HepG2 (cell line): Measurements from ENCODE around the gene IFITM10. TPM values are rescaled to one million over a fixed set of nuclear protein-coding genes. Genes with fewer than 3 reads are reported as not detected.

Source experiments
- ATAC-seq: fragments of 200-7000 bp; cut with Tn5 transposase; 3 replicates; pipeline ENCODE4 v1.9.1; 2020; ENCODE audit warnings: mild to moderate bottlenecking, moderate library complexity
- BruUV-seq: library from RNA; stranded (reverse); fragments of 400-500 nt; replicated peaks from 2 replicates; lab custom pipeline; 2021; lab: Mats Ljungman, UMichigan
- CTCF ChIA-PET: fragments of 300-600 bp; formaldehyde crosslinking; extraction: SDS; loops from one replicate; lab custom pipeline; 2021; ENCODE audit warnings: low total read pairs, inconsistent platforms, low intra/inter-chr PET ratio; lab: Yijun Ruan, JAX
- POLR2A ChIA-PET: fragments of 350-600 bp; sonication (Branson Sonifier 250); formaldehyde crosslinking; loops from one replicate; lab custom pipeline; 2020; ENCODE audit warnings: antibody characterized with exemption, inconsistent platforms; lab: Yijun Ruan, JAX
- DNase-seq: peaks from one replicate; pipeline ENCODE4 v3.0.0-alpha.2; 2015; ENCODE audit warnings: low spot score
- FAIRE-seq: peaks from 3 replicates; lab custom pipeline; 2011; peaks lifted over from hg19 to GRCh38; lab: Jason Lieb, UNC
- H2AFZ ChIP-seq: one replicate; pipeline ENCODE4 v1.6.1; 2011; ENCODE audit warnings: low read length, inconsistent platforms
- H3K27ac ChIP-seq: fragments of 300-600 bp; 3 replicates; pipeline ENCODE4 v1.8.0; 2011; ENCODE audit warnings: mixed run types, mild to moderate bottlenecking, mixed read lengths, low read length, inconsistent platforms; ENCODE audit not compliant: insufficient read depth; ENCODE audit errors: extremely low read length
- H3K27me3 ChIP-seq, 2 experiments: fragments of 200-600 bp in 1 of 2; 2 replicates in 1 of 2; 3 replicates in 1 of 2; pipeline versions ENCODE4 v1.6.0 to v1.8.0; 2011; ENCODE audit warnings: low read length in 2 of 2, mild to moderate bottlenecking in 2 of 2, moderate library complexity in 2 of 2, inconsistent platforms in 1 of 2; ENCODE audit not compliant: insufficient read depth in 2 of 2, control insufficient read depth in 1 of 2
- H3K36me3 ChIP-seq, 2 experiments: fragments of 200-600 bp in 1 of 2; replicated peaks in 1 of 2; 2 replicates in 1 of 2; 3 replicates in 1 of 2; pipeline versions ENCODE4 v1.5.1 to v1.8.0; 2011; ENCODE audit warnings: low read length in 2 of 2, inconsistent platforms in 1 of 2; ENCODE audit not compliant: insufficient read depth in 2 of 2, control insufficient read depth in 1 of 2
- H3K4me1 ChIP-seq: 2 replicates; pipeline ENCODE4 v1.5.1; 2012; ENCODE audit warnings: low read length, inconsistent platforms; ENCODE audit not compliant: insufficient read depth
- H3K4me2 ChIP-seq: 2 replicates; pipeline ENCODE4 v1.6.0; 2011; ENCODE audit warnings: low read depth, low read length, inconsistent platforms
- H3K4me3 ChIP-seq, 3 experiments: fragments of 200-600 bp in 1 of 3; sonication (generic), shearing (Covaris generic) in 1 of 3; replicated peaks in 1 of 3; 2 replicates each; pipeline ENCODE4 v1.5.1; 2011 to 2016; ENCODE audit warnings: low read length in 3 of 3, inconsistent platforms in 2 of 3, low read depth in 2 of 3, mild to moderate bottlenecking in 2 of 3, control low read depth in 1 of 3, mixed read lengths in 1 of 3; ENCODE audit not compliant: insufficient read depth in 1 of 3
- H3K79me2 ChIP-seq: one replicate; pipeline ENCODE4 v1.6.1; 2011; ENCODE audit warnings: low read length, inconsistent platforms; ENCODE audit not compliant: insufficient read depth
- H3K9ac ChIP-seq: 2 replicates; pipeline ENCODE4 v1.6.0; 2011; ENCODE audit warnings: mild to moderate bottlenecking, low read depth, low read length, inconsistent platforms; ENCODE audit not compliant: insufficient read depth
- H3K9me3 ChIP-seq: 2 replicates; pipeline ENCODE4 v1.5.1; 2012; ENCODE audit warnings: mild to moderate bottlenecking, low read length
- H4K20me1 ChIP-seq: 2 replicates; pipeline ENCODE4 v1.6.0; 2011; ENCODE audit warnings: inconsistent platforms, mild to moderate bottlenecking, low read length, moderate library complexity; ENCODE audit not compliant: insufficient read depth
- HNRNPH1 ChIP-seq: fragments of 200-400 bp; formaldehyde crosslinking; optimal IDR thresholded peaks from 2 replicates; pipeline ENCODE3; 2017; ENCODE audit warnings: mild to moderate bottlenecking, low read depth, low read length
- IRX3 ChIP-seq: sonication (generic); formaldehyde crosslinking; IDR thresholded peaks from 2 replicates; pipeline ENCODE4 v1.8.1; 2023; ENCODE audit warnings: mild to moderate bottlenecking, low read depth, missing genetic modification reagents, borderline replicate concordance
- JUNB ChIP-seq: sonication (generic); formaldehyde crosslinking; IDR thresholded peaks from 2 replicates; pipeline ENCODE4 v1.8.0; 2022; ENCODE audit warnings: missing genetic modification reagents, mild to moderate bottlenecking, borderline replicate concordance
- NR2F1 ChIP-seq, 2 experiments: fragments of 450-650 bp in 1 of 2; formaldehyde crosslinking in 1 of 2; IDR thresholded peaks; 2 replicates each; pipeline versions ENCODE4 v1.5.0 to v1.6.1; 2016 to 2020; ENCODE audit warnings: mild to moderate bottlenecking in 1 of 2, missing compliant biosample characterization in 1 of 2, missing genetic modification reagents in 1 of 2, moderate library complexity in 1 of 2
- ONECUT2 ChIP-seq: sonication (generic); formaldehyde crosslinking; IDR thresholded peaks from 2 replicates; pipeline ENCODE4 v1.4.0; 2020; ENCODE audit warnings: missing genetic modification reagents
- RNF2 ChIP-seq: fragments of 450-650 bp; conservative IDR thresholded peaks from 2 replicates; pipeline ENCODE4 v1.6.1; 2016; ENCODE audit warnings: low read depth
- RXRA ChIP-seq: sonication (generic); formaldehyde crosslinking; IDR thresholded peaks from 2 replicates; pipeline ENCODE4 v1.5.1; 2020; ENCODE audit warnings: missing genetic modification reagents
- SP4 ChIP-seq: sonication (generic); formaldehyde crosslinking; IDR thresholded peaks from 2 replicates; pipeline ENCODE4 v1.8.1; 2023; ENCODE audit warnings: mild to moderate bottlenecking, missing genetic modification reagents
- ZFP36L1 ChIP-seq: sonication (generic); formaldehyde crosslinking; IDR thresholded peaks from 2 replicates; pipeline ENCODE4 v1.8.0; 2022; ENCODE audit warnings: mild to moderate bottlenecking, missing genetic modification reagents, moderate library complexity
- WGBS: methylation state at CpG from one replicate; pipeline ENCODE4 v1.1.6; 2017; ENCODE audit warnings: low lambda C conversion rate; 5-methylcytosine and 5-hydroxymethylcytosine counted together
- in situ Hi-C: cut with HindIII; loops from 2 replicates; pipeline ENCODE4 v1.10.0; 2017; ENCODE audit warnings: low pct_unique_long_range_greater_than_20kb; ENCODE audit not compliant: extremely low pct_ligation_motif_present
- intact Hi-C: fragments of 100-400 bp; cut with micrococcal nuclease; formaldehyde crosslinking; loops from one replicate; pipeline ENCODE4 v1.10.0; 2022; ENCODE audit not compliant: unreplicated experiment
- polyA plus RNA-seq, 8 experiments: library from polyadenylated mRNA; depleted of rRNA in 3 of 8; stranded (reverse) in 7 of 8; unstranded in 1 of 8; fragments of >200 nt; fragmentation: Illumina TruSeq in 4 of 8; extraction: Trizol in 4 of 8; gene quantifications; 2 replicates each; pipeline versions ENCODE4 v1.2.1 to v1.2.3, GENCODE V29; 2011 to 2016; ENCODE audit warnings: low read depth in 4 of 8, missing spikeins in 1 of 8, mixed read lengths in 1 of 8; ENCODE audit not compliant: insufficient read depth in 1 of 8
- total RNA-seq, 5 experiments: library from RNA; depleted of rRNA; stranded (reverse); fragments of >200 nt; fragmentation: Illumina TruSeq; extraction: Trizol; gene quantifications; 2 replicates each; pipeline ENCODE4 v1.2.3, GENCODE V29; 2016; ENCODE audit warnings: low read depth in 1 of 5
- TF ChIP-seq, protein P1 (sequence below): sonication (generic); formaldehyde crosslinking; IDR thresholded peaks from 2 replicates; pipeline ENCODE4 v1.8.1; 2023; ENCODE audit warnings: mild to moderate bottlenecking, missing genetic modification reagents
- TF ChIP-seq, protein P2 (sequence below): sonication (generic); formaldehyde crosslinking; IDR thresholded peaks from 2 replicates; pipeline ENCODE4 v1.4.0; 2020; ENCODE audit warnings: missing genetic modification reagents

Gene IFITM10
- total and polyA plus RNA-seq, 2 of the 13 experiments (the other 11 are each of a cell fraction or from before 2014, with no cell fraction given): 0.09 to 0.13 TPM

DNA sequence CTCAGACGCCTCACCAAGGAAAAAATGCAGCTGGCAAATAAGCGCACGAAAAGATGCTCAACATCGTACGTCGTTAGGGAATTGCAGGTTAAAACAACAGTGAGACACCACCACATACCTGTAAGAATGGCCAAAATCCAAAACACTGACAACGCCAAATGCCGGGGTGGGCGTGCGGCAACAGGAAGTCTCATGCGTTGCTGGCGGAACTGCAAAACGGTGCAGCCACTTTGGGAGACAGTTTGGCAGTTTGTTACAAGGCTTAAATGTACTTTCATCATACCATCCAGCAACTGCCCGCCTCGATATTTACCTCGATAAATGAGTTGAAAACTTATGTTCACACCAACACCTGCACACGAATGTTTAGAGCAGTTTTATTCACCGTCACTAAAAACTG, 20.9 kb upstream of the IFITM10 start:
- Histone ChIP-seq H3K4me3 (no peak overlapping the region), H3K79me2 (no peaks in the 10 kb centered on the region), H3K9ac (no peak overlapping the region), H3K9me3 (no peaks in the 10 kb centered on the region), H2AFZ (no peak overlapping the region), H3K4me2 (no peak overlapping the region), H3K36me3 (no peaks in the 10 kb centered on the region), H3K27me3 (peaks cover 5 to 49% of the 10 kb centered on the region in 2 experiments; a peak in 3 of 5 replicates), H4K20me1 (no peaks in the 10 kb centered on the region), H3K4me1 (peaks cover 14% of the 10 kb centered on the region), H3K27ac (no peak overlapping the region)
- POLR2A ChIA-PET: interaction anchor here (0.7 kb wide), 1 partner anchor 14 kb away, joined by 3 read pairs; no protein-coding TSS in a partner anchor
- FAIRE-seq (no peak), DNase-seq (no peak), ATAC-seq (no peak)
- 68% methylated on average over 18 of the region's 18 CpGs for WGBS
- in situ Hi-C loops (no loop called here), intact Hi-C loops (no loop called here)
- no TSS peak for BruUV-seq
- CTCF ChIA-PET: no interaction called here
- TF ChIP-seq NR2F1 (CRISPR knock-in tag; IDR thresholded peaks at IDR 0.05) (no peak), ONECUT2 (CRISPR knock-in tag) (no peak), RXRA (CRISPR knock-in tag) (no peak), ZFP36L1 (CRISPR knock-in tag) (no peak), JUNB (CRISPR knock-in tag) (no peak), RNF2 (no peak), IRX3 (CRISPR knock-in tag) (no peak), SP4 (CRISPR knock-in tag) (no peak), HNRNPH1 (no peak)
- TF ChIP-seq, protein P1, sequence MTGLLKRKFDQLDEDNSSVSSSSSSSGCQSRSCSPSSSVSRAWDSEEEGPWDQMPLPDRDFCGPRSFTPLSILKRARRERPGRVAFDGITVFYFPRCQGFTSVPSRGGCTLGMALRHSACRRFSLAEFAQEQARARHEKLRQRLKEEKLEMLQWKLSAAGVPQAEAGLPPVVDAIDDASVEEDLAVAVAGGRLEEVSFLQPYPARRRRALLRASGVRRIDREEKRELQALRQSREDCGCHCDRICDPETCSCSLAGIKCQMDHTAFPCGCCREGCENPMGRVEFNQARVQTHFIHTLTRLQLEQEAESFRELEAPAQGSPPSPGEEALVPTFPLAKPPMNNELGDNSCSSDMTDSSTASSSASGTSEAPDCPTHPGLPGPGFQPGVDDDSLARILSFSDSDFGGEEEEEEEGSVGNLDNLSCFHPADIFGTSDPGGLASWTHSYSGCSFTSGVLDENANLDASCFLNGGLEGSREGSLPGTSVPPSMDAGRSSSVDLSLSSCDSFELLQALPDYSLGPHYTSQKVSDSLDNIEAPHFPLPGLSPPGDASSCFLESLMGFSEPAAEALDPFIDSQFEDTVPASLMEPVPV (CRISPR knock-in tag): no peak
- TF ChIP-seq, protein P2, sequence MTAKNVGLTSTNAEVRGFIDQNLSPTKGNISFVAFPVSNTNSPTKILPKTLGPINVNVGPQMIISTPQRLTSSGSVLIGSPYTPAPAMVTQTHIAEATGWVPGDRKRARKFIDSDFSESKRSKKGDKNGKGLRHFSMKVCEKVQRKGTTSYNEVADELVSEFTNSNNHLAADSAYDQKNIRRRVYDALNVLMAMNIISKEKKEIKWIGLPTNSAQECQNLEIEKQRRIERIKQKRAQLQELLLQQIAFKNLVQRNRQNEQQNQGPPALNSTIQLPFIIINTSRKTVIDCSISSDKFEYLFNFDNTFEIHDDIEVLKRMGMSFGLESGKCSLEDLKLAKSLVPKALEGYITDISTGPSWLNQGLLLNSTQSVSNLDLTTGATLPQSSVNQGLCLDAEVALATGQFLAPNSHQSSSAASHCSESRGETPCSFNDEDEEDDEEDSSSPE (CRISPR knock-in tag): no peak
